K562 (cell line): Measurements from ENCODE around the gene CDKN2D. TPM values are rescaled to one million over a fixed set of nuclear protein-coding genes. Genes with fewer than 3 reads are reported as not detected.

ENCODE experiments used
- ASH1L ChIP-seq: fragments of 450-650 bp; IDR thresholded peaks from 2 replicates; pipeline ENCODE4 v1.6.1; 2018; ENCODE audit warnings: borderline replicate concordance, mild to moderate bottlenecking, low read depth; ENCODE audit not compliant: partially characterized antibody
- CCAR2 ChIP-seq: fragments of 200-400 bp; formaldehyde crosslinking; IDR thresholded peaks from 2 replicates; pipeline ENCODE4 v1.6.1; 2017; ENCODE audit warnings: mild to moderate bottlenecking, low read depth, low read length
- CEBPB ChIP-seq: fragments of 450-650 bp; IDR thresholded peaks from 2 replicates; pipeline ENCODE4 v1.6.1; 2016; ENCODE audit warnings: missing genetic modification characterization, missing compliant biosample characterization
- EHMT2 ChIP-seq: fragments of 450-650 bp; IDR thresholded peaks from 2 replicates; pipeline ENCODE4 v1.6.1; 2018; ENCODE audit warnings: antibody characterized with exemption
- GMEB1 ChIP-seq: fragments of 250-450 bp; sonication (Bioruptor Pico); IDR thresholded peaks from 2 replicates; pipeline ENCODE4 v1.4.0; 2020; ENCODE audit warnings: mild to moderate bottlenecking
- GTF2F1 ChIP-seq: IDR thresholded peaks from 2 replicates; pipeline ENCODE4 v1.6.1; 2011; ENCODE audit warnings: low read depth, low read length, improper control_type of control experiment
- PRPF4 ChIP-seq: fragments of 200-400 bp; formaldehyde crosslinking; IDR thresholded peaks from one replicate; pipeline ENCODE4 v1.6.1; 2017; ENCODE audit warnings: low read length, low read depth, mild to moderate bottlenecking; ENCODE audit not compliant: insufficient read depth, poor library complexity, severe bottlenecking
- RB1 ChIP-seq: fragments of 450-650 bp; IDR thresholded peaks from 2 replicates; pipeline ENCODE4 v1.6.1; 2017; ENCODE audit warnings: low read depth, mild to moderate bottlenecking
- TCFL5 ChIP-seq: fragments of 250-450 bp; sonication (Bioruptor Pico); conservative IDR thresholded peaks from 2 replicates; pipeline ENCODE4 v1.6.1; 2021; ENCODE audit warnings: mild to moderate bottlenecking, moderate library complexity, matching md5 sums
- XRCC4 ChIP-seq: IDR thresholded peaks from one replicate; pipeline ENCODE4 v1.6.1; 2011; ENCODE audit not compliant: insufficient read depth, insufficient read length; ENCODE audit errors: extremely low read depth
- polyA plus RNA-seq, 8 experiments: library from polyadenylated mRNA; depleted of rRNA in 4 of 8; stranded (reverse) in 5 of 8; unstranded in 3 of 8; fragments of >200 nt; fragmentation: Nextera tagmentation in 2 of 8; fragmentation: Illumina TruSeq in 1 of 8; extraction: Ambion mirVana in 2 of 8; extraction: Trizol in 1 of 8; gene quantifications; 2 replicates each; pipeline versions ENCODE4 v1.2.1 to v1.2.3, GENCODE V29; 2011 to 2014; ENCODE audit warnings: inconsistent platforms in 1 of 8, missing spikeins in 1 of 8
- total RNA-seq, 7 experiments: library from RNA; depleted of rRNA in 6 of 7; stranded (reverse); fragments of >200 nt in 6 of 7; fragmentation: Illumina TruSeq in 2 of 7; extraction: Trizol in 2 of 7; gene quantifications; 2 replicates each; pipeline versions ENCODE4 v1.2.1 to v1.2.3, GENCODE V29; 2011 to 2021; ENCODE audit warnings: low replicate concordance in 1 of 7
- TF ChIP-seq, protein P1 (sequence below): fragments of 450-650 bp; IDR thresholded peaks from 2 replicates; pipeline ENCODE4 v1.6.1; 2016; ENCODE audit warnings: mild to moderate bottlenecking, moderate library complexity
- TF ChIP-seq, protein P2 (sequence below): fragments of 450-650 bp; IDR thresholded peaks from 2 replicates; pipeline ENCODE4 v1.6.1; 2016; ENCODE audit warnings: antibody characterized with exemption

The CDKN2D gene
- total and polyA plus RNA-seq, 9 of the 15 experiments (the other 6 are each of a cell fraction or from before 2014, with no cell fraction given), result 0.41 to 8.2 (median 3.7) TPM

DNA sequence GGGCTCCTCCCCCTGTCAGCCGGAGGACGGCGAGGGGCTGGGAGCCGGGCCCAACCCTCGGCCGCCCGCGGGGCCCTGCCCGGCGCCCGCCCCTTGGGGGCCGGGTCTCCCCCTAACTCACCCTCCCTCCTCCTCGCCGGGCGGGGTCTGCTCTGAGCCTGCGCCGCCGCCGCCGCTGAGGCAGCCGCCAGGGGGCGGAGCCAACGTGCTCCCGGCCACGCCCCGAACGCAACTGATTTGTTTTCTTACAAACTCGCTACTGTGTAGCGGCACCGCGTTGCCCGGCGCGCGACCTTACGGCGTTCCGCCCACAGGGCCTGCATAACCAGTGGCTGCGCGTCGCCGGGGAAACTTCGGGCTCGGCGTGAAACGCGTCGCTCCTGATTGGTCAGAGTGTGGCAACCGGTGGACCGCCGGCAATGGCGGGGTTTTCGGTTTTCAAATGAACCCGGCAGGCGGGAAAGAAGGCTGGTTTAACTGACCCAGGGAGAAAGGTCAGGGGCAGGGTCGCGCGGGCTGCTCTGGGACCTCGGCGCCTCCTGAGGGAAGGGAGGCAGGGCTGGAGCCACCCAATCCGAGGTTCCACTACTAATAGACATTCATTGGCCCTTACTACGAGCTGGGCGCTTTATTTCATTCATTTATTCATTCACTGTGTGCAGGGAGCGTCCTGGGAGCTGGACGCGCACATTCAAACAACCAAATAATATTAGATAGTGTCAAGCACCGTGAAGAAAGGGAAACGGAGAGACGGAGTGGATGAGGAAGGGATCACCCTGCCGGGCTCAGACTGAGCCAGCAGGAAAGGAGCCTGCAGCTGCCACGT, at the start of gene CDKN2D (continued):
- no peak for TF ChIP-seq PRPF4
- TF ChIP-seq, protein P1, sequence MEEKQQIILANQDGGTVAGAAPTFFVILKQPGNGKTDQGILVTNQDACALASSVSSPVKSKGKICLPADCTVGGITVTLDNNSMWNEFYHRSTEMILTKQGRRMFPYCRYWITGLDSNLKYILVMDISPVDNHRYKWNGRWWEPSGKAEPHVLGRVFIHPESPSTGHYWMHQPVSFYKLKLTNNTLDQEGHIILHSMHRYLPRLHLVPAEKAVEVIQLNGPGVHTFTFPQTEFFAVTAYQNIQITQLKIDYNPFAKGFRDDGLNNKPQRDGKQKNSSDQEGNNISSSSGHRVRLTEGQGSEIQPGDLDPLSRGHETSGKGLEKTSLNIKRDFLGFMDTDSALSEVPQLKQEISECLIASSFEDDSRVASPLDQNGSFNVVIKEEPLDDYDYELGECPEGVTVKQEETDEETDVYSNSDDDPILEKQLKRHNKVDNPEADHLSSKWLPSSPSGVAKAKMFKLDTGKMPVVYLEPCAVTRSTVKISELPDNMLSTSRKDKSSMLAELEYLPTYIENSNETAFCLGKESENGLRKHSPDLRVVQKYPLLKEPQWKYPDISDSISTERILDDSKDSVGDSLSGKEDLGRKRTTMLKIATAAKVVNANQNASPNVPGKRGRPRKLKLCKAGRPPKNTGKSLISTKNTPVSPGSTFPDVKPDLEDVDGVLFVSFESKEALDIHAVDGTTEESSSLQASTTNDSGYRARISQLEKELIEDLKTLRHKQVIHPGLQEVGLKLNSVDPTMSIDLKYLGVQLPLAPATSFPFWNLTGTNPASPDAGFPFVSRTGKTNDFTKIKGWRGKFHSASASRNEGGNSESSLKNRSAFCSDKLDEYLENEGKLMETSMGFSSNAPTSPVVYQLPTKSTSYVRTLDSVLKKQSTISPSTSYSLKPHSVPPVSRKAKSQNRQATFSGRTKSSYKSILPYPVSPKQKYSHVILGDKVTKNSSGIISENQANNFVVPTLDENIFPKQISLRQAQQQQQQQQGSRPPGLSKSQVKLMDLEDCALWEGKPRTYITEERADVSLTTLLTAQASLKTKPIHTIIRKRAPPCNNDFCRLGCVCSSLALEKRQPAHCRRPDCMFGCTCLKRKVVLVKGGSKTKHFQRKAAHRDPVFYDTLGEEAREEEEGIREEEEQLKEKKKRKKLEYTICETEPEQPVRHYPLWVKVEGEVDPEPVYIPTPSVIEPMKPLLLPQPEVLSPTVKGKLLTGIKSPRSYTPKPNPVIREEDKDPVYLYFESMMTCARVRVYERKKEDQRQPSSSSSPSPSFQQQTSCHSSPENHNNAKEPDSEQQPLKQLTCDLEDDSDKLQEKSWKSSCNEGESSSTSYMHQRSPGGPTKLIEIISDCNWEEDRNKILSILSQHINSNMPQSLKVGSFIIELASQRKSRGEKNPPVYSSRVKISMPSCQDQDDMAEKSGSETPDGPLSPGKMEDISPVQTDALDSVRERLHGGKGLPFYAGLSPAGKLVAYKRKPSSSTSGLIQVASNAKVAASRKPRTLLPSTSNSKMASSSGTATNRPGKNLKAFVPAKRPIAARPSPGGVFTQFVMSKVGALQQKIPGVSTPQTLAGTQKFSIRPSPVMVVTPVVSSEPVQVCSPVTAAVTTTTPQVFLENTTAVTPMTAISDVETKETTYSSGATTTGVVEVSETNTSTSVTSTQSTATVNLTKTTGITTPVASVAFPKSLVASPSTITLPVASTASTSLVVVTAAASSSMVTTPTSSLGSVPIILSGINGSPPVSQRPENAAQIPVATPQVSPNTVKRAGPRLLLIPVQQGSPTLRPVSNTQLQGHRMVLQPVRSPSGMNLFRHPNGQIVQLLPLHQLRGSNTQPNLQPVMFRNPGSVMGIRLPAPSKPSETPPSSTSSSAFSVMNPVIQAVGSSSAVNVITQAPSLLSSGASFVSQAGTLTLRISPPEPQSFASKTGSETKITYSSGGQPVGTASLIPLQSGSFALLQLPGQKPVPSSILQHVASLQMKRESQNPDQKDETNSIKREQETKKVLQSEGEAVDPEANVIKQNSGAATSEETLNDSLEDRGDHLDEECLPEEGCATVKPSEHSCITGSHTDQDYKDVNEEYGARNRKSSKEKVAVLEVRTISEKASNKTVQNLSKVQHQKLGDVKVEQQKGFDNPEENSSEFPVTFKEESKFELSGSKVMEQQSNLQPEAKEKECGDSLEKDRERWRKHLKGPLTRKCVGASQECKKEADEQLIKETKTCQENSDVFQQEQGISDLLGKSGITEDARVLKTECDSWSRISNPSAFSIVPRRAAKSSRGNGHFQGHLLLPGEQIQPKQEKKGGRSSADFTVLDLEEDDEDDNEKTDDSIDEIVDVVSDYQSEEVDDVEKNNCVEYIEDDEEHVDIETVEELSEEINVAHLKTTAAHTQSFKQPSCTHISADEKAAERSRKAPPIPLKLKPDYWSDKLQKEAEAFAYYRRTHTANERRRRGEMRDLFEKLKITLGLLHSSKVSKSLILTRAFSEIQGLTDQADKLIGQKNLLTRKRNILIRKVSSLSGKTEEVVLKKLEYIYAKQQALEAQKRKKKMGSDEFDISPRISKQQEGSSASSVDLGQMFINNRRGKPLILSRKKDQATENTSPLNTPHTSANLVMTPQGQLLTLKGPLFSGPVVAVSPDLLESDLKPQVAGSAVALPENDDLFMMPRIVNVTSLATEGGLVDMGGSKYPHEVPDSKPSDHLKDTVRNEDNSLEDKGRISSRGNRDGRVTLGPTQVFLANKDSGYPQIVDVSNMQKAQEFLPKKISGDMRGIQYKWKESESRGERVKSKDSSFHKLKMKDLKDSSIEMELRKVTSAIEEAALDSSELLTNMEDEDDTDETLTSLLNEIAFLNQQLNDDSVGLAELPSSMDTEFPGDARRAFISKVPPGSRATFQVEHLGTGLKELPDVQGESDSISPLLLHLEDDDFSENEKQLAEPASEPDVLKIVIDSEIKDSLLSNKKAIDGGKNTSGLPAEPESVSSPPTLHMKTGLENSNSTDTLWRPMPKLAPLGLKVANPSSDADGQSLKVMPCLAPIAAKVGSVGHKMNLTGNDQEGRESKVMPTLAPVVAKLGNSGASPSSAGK, result peak; percentile 93
- peak; percentile 91 for TF ChIP-seq RB1
- TF ChIP-seq XRCC4, result no peak
- no peak for TF ChIP-seq CCAR2
- no peak for TF ChIP-seq EHMT2
- TF ChIP-seq GMEB1 (CRISPR knock-in tag), result peak; percentile 98
- TF ChIP-seq, protein P2, sequence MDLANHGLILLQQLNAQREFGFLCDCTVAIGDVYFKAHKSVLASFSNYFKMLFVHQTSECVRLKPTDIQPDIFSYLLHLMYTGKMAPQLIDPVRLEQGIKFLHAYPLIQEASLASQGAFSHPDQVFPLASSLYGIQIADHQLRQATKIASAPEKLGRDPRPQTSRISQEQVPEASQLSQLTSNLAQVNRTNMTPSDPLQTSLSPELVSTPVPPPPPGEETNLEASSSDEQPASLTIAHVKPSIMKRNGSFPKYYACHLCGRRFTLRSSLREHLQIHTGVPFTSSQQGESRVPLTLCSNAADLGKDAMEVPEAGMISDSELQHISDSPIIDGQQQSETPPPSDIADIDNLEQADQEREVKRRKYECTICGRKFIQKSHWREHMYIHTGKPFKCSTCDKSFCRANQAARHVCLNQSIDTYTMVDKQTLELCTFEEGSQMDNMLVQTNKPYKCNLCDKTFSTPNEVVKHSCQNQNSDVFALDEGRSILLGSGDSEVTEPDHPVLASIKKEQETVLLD, result peak; percentile 96
- no peak for TF ChIP-seq TCFL5 (CRISPR knock-in tag)
- TF ChIP-seq GTF2F1, result peak; percentile 32; the same call in 1 of the 2 replicates
- peak; percentile 58 for TF ChIP-seq CEBPB (tag)
- TF ChIP-seq ASH1L, result peak; percentile 70
